Stimulated activated CD8-positive, alpha-beta memory T cell treated with anti-CD3 and anti-CD28 coated beads, Interleukin-7, amount 100 ng/mL, for 4 hours (primary cell): ENCODE measurements around the gene SAP30L.

Experiments used
- DNase-seq, 2 donors: peaks; one replicate each; pipeline ENCODE4 v3.0.0-alpha.2; 2020; ENCODE audit warnings: low read depth in 2 of 2

Gene SAP30L

DNA sequence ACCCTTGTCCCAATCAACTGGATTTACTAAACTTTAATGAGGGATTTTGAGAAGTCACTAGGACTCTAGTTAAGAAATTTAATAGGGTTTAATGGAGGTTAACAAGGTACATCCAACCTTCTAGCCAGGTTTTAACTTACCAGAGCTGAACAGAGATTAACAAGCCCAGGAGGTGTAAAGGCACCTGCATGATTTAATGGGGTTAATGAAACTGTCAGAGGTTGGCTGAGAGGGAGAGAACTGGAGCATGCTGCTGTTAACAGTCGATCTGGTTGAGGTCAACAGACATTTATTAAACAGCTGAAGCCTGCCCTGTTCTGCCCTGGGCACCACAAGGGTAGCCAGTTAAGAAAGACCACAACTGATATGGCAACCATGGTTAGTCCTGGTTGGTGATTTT lies 18.6 kb downstream of the SAP30L start:
- no peak for DNase-seq

DNA sequence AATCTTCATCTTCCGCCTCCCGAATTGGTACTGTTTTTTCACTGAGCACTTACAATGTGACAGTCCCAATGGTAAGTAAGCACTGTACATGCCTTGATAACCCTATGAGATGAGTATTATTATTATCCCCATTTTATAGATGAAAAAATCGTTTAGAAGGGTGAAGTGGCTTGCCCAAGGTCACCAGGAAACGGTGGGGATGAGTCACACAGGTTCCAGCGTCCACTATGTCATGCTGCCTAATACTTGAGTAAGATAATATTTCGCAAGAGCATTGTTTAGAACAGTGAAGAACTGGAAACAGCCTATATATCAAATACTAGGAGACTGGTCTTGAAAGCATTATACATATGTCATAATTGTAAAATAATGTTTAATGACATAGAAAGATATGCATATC lies 19.4 kb downstream of the SAP30L start:
- no peak for DNase-seq

DNA sequence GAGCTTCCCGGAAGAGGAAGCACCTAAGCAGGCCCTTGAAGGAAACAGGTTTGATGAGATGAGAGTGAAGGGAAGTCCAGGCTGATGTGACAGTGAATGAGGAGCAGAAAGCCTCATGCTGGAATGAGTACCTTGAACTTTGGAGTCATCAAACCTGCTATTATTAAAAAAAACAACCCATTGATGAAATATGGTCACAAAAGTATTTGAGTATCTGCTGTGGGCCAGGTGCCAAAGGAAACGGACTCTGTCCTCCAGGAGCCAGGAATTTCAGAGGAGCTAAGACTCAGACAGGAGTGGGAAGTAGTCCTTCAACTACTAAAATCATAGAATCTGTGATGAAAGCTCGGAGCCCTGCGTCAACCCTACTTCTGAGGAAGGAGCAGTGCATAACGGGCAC lies 20.4 kb downstream of the SAP30L start:
- no peak for DNase-seq

DNA sequence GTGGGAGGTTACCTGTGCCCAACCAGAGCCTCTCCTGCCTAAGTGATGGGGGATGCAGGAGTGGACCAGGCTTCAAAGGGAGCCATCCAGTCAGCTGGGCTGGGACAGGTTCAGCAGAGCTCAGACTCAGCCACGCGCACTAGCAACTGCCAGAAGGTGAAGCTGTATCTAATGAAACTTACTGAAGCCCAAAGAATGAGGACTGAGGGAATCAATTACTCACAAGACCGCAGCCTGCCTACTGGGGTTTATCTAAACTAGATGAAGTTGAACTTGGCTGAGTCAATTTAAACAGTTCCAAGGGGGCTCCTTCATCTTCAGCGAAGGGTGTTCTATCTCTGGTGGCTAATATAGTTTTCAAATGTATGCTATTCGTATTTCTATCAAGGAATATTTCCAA lies 20.9 kb downstream of the SAP30L start:
- no peak for DNase-seq

DNA sequence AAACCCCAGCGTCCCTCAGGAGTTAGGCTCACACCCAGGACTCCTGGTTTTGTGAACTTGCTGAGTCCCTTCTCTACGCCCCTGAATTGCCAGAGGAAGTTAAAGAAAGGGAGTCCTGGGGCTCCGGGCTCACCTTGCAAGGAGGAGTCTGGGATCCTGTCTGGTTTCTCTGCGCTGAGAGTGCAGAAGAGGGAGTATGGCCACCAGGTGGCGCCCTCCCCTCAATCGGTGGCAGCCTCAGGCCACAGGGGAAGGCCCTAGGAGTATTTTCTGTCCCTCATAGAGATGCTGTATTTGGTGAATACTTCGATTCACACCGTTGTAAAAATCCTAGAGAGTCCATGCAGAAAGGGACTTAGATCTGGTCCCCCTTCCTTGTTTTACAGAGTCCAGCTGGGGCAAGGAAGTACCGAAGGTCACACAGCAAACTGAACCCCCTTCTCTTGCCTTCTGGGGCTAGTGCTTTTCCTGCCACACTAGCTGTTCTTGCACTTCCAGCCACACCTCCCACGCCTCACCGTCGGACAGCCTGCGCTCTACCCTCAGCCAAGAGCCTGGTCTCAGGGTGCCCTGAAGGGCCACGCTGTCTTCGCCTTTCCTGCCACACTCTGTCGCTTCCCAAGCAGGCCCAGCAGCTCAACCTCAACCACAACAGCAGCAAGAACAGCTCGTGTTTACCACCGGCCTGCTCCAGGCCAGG lies 22.0 kb downstream of the SAP30L start:
- DNase-seq = peak; percentile 36 to 52

DNA sequence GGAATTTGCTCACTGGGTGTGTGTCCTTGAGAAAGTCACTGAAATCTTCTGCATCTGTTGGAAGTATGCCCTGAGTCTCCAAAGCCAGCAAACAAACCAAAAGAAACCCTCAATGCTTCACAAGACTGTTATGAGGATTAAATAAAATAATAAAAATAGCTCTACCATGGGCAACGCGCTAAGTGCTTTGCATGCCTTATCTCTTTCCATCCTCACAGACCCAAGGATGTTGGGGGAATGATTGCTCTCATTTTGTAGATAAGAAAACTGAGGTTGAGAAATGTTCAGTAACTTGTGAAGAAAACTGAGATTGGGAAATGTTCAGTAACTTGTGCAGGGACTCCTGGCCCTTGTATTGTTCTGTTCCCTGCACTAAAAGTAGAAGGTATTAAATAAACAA lies 24.3 kb downstream of the SAP30L start:
- DNase-seq = no peak

DNA sequence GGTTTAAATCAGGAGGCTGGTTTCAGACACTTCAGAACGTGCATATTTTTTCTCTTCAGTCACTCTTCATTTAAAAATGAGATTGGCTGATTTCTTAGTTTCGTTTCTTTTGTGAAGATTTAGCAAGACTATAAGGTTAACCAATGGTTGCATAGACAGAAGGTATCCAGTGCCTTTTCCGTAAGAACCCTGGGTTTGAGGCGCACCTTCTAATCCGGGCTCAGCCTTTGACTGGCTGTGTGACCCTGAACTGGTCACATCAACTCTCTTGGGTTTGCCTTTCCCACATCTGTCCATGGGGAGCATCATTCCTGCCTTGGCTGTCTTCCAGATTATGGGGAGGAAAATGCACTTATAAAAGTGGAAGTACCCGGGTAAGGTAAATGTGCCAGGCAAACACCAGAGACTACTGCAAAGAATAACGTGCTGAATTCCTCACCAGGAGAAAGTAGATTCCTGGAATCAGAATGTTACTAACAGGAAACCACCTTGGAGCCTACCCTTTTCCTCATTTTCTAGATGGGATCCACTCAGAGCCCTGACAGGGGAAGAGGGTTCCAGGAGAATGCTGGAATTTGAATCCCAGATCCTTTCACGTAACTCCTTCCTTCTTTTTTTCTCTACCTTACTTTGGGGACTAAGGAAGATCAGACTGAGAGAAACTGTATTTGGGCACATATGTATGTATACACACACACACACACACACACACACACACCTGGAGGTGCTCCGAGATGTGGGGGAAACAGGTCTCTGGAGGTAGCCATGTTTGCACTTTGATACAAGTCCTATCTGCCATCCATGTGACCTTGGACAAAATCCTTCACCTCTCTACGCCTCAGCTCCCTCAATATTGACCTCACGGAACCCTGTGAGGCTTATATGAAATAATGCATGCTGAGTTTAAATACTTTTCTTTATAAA lies 25.4 kb downstream of the SAP30L start:
- no peak for DNase-seq

DNA sequence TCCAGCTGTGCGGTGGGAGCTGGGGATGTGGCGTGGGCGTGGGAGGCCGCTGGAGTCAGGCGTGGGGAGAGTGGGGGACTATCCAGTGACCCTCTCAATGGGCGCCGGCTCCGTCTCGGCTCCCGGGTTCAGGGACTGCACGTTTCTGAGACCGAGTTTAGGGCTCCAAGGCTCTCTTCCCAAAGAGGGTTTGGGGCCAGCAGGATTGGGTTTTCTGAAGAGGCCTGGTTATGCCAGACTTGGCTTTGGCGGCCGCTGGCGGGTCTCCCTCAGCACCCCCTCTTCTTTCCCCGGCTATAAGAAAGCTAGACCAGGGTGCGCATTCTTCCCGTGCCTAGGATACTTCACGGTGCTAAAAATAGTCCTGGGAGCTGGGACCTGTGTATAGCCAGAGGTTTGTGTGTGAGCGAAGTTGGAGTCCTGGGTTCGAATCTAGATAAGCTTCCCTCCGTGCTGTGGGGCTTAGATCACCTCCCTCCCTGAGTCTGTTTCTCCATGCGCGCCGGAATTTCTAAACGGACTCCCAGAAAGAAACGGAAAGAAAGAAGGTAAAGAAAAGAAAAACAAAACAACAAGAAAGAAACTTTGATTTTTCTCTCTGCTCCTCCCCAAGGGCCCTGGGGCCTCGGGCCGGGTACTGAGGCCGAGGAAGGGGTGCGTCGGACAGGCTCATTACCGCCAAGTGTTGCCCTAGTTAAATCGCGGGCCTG lies 27.2 kb downstream of the SAP30L start:
- no peak for DNase-seq

DNA sequence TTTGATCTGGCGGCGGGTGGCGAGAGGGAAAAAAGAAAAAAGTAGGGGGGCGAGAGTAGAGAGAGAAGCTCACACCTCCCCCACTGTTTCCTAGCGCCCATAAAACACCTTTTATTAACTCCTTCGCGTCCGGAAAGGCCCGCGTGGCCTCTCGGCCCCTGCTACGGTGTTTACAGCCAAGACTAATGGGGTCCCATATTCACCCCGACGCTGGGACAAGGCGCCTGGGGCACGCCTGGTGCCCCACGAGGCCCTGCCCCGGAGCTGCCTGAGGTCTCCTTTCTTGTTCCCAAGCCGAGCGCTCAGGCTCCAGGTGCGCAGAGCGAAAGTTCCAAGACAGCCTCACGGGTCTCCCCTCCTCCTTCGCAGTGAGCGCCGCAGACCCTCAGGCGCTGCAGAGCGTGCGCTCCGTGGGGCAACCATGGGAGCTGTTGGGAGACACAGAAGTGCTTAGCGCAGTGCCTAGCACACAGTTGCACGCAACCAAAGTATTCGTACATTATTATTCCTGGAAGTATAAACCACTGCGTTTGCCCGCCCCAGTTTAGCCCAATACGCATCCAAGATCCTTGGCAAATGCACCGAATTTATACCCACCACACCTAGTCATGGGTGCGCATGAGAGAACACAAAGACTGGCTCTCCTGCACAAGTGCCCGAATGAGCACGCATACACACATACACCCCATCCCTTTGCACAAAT lies 27.9 kb downstream of the SAP30L start:
- DNase-seq = no peak

DNA sequence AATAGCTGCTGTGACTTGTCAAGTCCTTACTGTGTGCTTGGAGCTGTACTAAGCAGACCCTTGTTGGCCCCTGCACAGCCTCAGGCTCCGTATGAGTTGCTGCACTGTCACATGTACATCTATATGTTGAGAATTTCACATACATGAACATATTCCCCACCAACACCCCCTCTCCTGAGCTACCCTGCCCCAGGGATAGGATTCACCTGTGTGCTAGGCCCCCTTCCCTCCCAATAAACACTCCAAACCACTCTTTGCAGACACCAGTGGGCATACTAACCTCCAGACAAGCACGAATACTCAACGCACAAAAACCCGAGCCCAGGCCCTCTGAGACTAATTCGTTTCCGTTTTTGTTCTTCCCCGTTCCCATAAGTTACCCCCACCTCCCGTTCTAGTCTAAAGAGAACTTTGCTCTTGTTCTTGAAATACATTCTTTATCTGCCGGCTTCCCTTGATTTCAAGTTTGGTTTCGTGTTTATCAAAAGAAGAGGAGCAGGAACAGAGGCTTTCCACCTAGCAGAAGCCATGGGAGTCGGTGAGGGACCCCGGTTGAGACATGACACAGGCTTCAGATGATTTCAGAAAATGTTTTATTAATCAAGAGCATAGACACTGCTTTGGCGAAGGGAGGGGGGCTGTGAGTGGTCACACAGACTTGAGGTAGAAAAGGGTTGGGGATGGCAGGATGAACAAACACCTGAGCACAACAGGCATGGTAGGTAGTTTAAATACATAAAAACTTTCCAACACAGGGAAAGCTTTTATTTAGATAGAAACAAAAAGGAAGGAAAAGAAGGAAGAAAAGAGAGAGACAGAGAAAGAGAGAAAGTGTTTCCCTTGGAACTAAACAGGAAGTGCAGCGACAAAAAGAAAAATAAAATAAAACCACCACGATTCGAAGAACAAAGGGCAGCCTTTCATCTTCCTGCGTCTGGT lies 28.9 kb downstream of the SAP30L start:
- DNase-seq = no peak

DNA sequence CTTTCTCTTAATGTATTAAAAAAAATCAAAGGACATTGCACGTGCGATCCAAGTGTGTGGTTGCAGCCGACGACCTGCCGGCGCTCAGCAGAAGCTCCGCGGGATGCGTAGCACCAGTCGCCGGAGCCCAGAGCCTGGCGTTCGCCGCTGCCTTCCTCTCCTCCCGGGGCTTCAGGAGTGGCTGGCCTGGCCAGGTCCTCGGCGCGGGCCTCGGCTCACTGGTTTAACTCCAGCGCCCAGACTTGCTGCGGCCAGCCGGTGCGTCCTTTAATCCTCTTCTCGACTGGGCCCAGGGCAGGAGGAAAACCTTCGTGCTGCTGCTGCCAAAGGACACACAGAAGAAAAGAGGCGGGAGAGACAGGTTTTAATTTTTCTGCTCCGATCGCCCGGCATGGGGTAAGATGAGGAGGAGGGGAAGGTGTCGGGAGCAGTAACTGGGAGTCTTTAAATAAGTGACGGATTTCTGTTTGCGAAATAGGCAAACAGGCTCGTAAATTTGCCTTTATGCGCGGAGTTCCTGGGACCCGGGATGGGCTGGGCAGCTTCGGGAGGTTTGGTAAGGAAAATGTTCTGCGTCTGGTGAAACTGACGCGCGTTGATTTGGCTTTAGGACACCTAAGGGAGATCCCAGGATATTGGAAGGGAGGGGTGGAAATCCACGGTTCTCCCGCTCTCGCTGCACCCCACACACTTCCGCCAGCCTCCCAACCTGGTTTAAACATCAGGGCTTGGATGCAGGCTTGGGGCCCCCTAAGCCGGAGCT lies 30.0 kb downstream of the SAP30L start:
- DNase-seq = no peak

DNA sequence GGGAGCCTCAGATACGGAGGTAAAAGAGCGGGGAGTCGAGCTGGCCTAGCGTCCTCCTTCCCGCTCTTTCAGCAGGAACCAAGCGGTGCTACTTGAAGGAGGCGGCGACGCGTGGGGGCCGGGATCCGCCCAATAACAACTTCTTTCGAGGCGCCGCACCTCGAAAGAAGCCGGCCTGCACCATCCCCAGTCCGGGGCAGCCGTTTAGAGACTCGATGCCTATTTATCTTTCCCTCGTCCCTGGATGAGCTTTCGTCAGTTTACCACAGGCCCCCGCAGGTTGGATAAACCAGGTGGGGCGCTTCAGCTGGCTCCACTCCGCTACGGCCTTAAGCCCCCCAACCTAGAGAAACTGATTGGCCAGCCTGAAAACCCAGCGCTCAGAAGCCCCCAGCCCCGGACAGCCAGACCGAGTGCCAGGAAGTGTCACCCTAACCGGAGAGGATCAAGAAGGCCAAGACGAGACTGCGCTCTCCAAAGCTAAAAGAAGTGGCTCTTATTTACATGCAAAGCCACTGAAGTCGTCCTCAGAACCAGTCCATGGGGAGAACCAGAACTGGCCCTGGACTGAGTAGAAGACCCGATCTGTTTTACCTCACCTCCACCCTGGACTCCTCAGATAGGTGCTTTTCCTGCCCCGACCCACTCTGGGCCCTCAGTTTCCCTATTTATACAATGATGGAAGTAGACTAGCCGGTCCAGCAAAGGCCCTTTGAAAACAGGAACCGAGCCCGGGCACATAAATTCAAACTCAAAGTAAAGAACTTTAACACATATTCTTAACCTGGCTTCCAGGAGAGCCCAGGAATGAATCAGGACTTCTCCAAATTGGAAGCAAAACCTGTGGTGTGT lies 30.8 kb downstream of the SAP30L start:
- no peak for DNase-seq

DNA sequence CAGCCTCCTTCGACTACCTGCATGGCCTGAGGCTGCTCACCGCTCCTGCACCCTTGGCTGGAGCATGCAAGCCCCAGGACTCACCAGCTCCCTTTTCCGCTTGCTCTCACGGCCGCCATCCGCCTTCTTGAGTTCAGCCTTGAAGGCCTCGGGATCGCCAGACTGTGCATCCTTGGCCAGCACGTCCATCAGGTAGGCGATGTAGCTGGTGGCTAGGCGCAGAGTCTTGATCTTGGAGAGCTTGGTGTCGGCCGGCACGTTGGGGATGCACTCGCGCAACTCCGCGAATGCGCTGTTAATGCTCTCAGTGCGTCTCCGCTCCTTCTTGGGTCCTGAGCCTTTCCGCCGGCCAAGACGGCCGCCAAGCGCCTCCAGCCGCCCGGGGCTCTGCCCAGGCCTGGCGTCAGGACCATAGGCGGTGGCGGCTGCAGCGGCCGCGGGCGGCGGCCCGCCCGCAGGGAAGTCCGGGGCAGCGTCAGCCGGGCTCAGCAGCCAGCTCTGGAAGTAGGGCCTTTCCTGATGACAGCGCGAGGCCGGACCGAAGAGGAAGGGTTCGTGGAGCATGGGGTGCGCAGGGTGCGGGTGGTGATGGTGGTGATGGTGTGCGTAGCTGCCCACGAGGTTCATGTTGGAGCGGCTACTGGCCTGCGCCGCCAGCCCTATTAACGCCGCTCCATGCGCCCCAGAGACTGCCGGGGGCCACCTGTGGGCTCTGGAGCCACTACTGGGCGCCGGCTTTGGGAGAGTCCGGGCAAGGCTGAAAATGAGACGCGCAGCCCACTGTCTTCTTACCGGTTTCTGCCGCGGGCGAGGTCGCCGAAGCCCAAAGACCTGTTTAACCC lies 31.8 kb downstream of the SAP30L start:
- no peak for DNase-seq

DNA sequence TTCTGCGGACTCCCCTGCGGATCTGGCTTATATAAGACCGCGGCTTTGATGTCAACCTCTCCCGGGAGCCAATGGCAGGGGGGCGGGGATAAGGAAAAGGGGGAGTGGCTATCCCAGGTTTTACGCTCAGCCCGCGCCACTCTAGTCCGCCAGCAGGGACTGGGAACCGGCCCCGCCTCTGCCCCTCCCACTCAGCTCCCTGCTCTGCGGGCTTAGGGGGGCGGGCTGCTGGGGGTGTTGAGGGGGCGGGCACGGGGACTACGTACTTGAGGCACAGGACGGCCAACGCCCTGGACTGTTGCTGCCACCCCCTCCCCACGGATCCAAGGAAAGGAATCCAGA lies 32.4 kb downstream of the SAP30L start, which contains the start of gene HAND1:
Gene HAND1 (minus strand): TSS at position 4 of the 342 bp plus-strand sequence. CDS start 219 bp downstream, outside the sequence.
- no peak for DNase-seq

DNA sequence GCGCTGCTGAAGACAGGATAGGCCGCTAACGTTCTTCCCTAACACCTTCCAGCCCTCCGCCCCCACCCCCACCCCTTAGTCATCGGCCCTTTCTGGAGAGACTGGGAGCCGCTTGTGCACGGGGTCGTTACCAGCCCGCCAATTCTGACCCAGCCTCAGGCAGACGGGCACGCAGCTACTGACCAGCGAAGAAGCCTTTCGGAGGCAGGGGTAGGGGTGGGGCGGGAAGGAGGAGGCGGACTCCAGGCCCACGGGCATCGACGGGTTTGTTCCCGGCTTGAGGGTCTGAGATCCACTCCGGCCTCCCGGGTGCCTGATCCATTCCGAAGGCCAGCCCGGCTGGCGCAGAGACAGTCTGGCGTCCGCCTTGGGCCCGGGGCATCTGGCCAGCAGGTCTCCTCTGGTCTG lies 33.0 kb downstream of the SAP30L start:
- no peak for DNase-seq

DNA sequence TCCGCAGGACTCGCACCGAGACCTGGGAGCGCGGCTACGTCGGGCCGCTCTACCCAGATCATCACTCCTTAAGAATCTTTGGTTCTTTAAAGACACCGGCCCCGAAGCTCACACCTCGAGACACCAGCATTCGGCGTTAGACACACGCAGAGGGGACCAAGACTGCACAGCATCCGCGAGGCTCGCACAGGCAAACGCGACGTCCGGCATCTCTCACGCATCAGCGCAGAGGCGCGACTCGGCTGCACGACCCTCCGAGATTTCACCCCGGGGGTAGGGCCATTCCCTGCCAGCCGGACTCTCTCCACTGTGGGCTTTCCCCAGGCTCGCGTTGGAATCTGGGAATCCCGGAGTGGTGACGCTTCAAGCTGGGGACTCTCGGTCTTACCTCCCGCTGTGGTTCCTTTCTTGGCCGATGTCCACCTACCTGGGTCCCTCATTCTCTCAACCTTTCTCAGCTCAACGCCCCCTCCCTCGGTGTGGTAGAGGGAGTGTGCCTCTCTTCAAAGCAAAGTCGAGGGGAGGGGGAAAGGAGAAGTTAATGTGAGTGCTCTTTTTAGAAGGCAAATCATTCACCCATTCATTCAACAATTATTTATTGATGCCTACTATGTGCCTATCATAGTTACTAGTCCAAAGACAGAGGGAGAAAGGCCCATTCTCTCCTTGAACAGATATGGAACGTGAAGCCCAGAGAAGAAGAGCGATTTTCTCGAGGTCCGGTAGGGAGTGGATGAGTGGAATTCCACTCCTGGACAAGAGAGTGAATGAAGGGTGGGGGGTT lies 33.6 kb downstream of the SAP30L start:
- no peak for DNase-seq
